Sigmoid colon (tissue), 7 donors: ENCODE data around the gene HPS4. TPM values are rescaled to one million over a fixed set of nuclear protein-coding genes. Genes with fewer than 3 reads are reported as not detected.

Experiments used
- DNase-seq: peaks from one replicate; pipeline ENCODE4 v3.0.0-alpha.2; 2019
- H3K27ac ChIP-seq, 4 donors: fragments of 200-600 bp; sonication (generic); one replicate each; pipeline ENCODE4 v1.5.1; 2016 to 2019; ENCODE audit warnings: mild to moderate bottlenecking in 1 of 4
- H3K27me3 ChIP-seq, 3 donors: fragments of 200-600 bp; sonication (generic); one replicate each; pipeline ENCODE4 v1.5.1; 2019; ENCODE audit warnings: mild to moderate bottlenecking in 1 of 3
- H3K36me3 ChIP-seq, 4 donors: fragments of 200-600 bp; sonication (generic); one replicate each; pipeline ENCODE4 v1.5.1; 2016 to 2019
- H3K4me1 ChIP-seq, 4 donors: fragments of 200-600 bp; sonication (generic); one replicate each; pipeline ENCODE4 v1.5.1; 2017 to 2019
- H3K4me3 ChIP-seq, 4 donors: fragments of 200-600 bp; sonication (generic); one replicate each; pipeline ENCODE4 v1.5.1; 2017 to 2019; ENCODE audit warnings: mild to moderate bottlenecking in 2 of 4, moderate library complexity in 1 of 4
- H3K9me3 ChIP-seq, 4 donors: fragments of 200-600 bp in 3 of 4; sonication (generic) in 3 of 4; one replicate each; pipeline versions ENCODE4 v1.5.1 to v1.6.1; 2013 to 2019
- CTCF ChIP-seq, 4 experiments: fragments of 450-650 bp in 3 of 4; fragments of 200-600 bp in 1 of 4; IDR thresholded peaks; one replicate each; pipeline ENCODE4 v1.5.1; 2016 to 2019; ENCODE audit warnings: antibody characterized with exemption in 4 of 4, mild to moderate bottlenecking in 3 of 4, moderate library complexity in 2 of 4
- EP300 ChIP-seq, 4 donors: sonication (generic); formaldehyde crosslinking; IDR thresholded peaks; one replicate each; pipeline ENCODE4 v1.6.1; 2017; ENCODE audit warnings: antibody characterized with exemption in 4 of 4
- POLR2A ChIP-seq, 2 donors: fragments of 450-650 bp; IDR thresholded peaks; one replicate each; pipeline ENCODE4 v1.6.1; 2016; ENCODE audit warnings: antibody characterized with exemption in 2 of 2, mild to moderate bottlenecking in 2 of 2, moderate library complexity in 2 of 2
- POLR2AphosphoS5 ChIP-seq, 4 donors: sonication (generic); formaldehyde crosslinking; IDR thresholded peaks; one replicate each; pipeline ENCODE4 v1.6.1; 2017; ENCODE audit warnings: antibody characterized with exemption in 4 of 4
- WGBS, 2 donors: extraction: QIAGEN DNeasy Blood & Tissue Kit; methylation state at CpG; one replicate each; pipeline ENCODE4 v1.1.7; 2013; 5-methylcytosine and 5-hydroxymethylcytosine counted together
- intact Hi-C: fragments of 100-400 bp; cut with DNase I; formaldehyde crosslinking; loops from one replicate; pipeline ENCODE4 v1.15.1; 2023
- polyA plus RNA-seq, 3 donors: library from polyadenylated mRNA; stranded (reverse); fragments of 200-250 nt; gene quantifications; one replicate each; pipeline ENCODE4 v1.2.3, GENCODE V29; 2013
- total RNA-seq, 4 donors: library from RNA; depleted of rRNA; stranded (reverse); fragments of >200 nt; gene quantifications; one replicate each; pipeline ENCODE4 v1.1.0, GENCODE V29; 2016
- donor health status: healthy with polysubstance abuse.
- donor health status: Bipolar disorder and iron deficiency.
- donor health status: healthy.

Gene HPS4
- total and polyA plus RNA-seq, 7 donors = 4.8 to 48.7 (median 19.0) TPM

- intact Hi-C loops = no loop called here
- no peak for TF ChIP-seq EP300 (IDR thresholded peaks at IDR 0.05)
- Histone ChIP-seq H3K4me3 (no peak overlapping the region), H3K27me3 (no peaks in the 10 kb centered on the region), H3K36me3 (no peaks in the 10 kb centered on the region), H3K4me1 (no peaks in the 10 kb centered on the region), H3K9me3 (no peaks in the 10 kb centered on the region), H3K27ac (no peak overlapping the region)
- DNase-seq = no peak
- 81 to 89% methylated on average over 4 of the region's 4 CpGs for WGBS, 2 donors
Measured at GRCh38 chr22:26406118-26406517, 77.5 kb downstream of the HPS4 start.

- Histone ChIP-seq H3K4me1 (no peaks in the 10 kb centered on the region), H3K27me3 (no peaks in the 10 kb centered on the region), H3K36me3 (no peaks in the 10 kb centered on the region), H3K27ac (no peak overlapping the region), H3K4me3 (no peak overlapping the region), H3K9me3 (no peaks in the 10 kb centered on the region)
- no peak for TF ChIP-seq EP300 (IDR thresholded peaks at IDR 0.05)
- TF ChIP-seq POLR2AphosphoS5 (IDR thresholded peaks at IDR 0.05) = no peak
- TF ChIP-seq CTCF (IDR thresholded peaks at IDR 0.05) = no peak
- TF ChIP-seq POLR2A (IDR thresholded peaks at IDR 0.05) = no peak
- intact Hi-C loops = no loop called here
- DNase-seq = no peak
- WGBS, 2 donors = 26 to 33% methylated on average over 6 of the region's 6 CpGs
Measured at GRCh38 chr22:26404851-26405421, 78.6 kb downstream of the HPS4 start.

- H3K27me3 ChIP-seq = no peaks in the 10 kb centered on the region
- no peak overlapping the region for H3K27ac ChIP-seq
- H3K9me3 ChIP-seq = no peaks in the 10 kb centered on the region
- DNase-seq = no peak
- no peak overlapping the region for H3K4me3 ChIP-seq
- no peaks in the 10 kb centered on the region for H3K36me3 ChIP-seq
- H3K4me1 ChIP-seq = no peaks in the 10 kb centered on the region
- WGBS, 2 donors = 72 to 81% methylated on average over 5 of the region's 5 CpGs
- TF ChIP-seq CTCF (IDR thresholded peaks at IDR 0.05) (no peak), POLR2A (IDR thresholded peaks at IDR 0.05) (no peak)
- intact Hi-C loops = no loop called here
Measured at GRCh38 chr22:26401726-26402125, 81.9 kb downstream of the HPS4 start.

Other genes starting within 250 kb of the HPS4 start
- gene ASPHD2, start 54.5 kb downstream of the HPS4 start, total RNA-seq = 1 to 10 TPM in 3 of 4 donors, under 1 TPM in 1; 0.83 to 1.6 (median 1.3) TPM
- 1 to 10 TPM; 1.2 to 3.4 (median 1.8) TPM for gene ASPHD2, start 54.5 kb downstream of the HPS4 start, polyA plus RNA-seq
- gene SRRD, start 94 bp upstream of the HPS4 start, total RNA-seq = 10 to 100 TPM in 3 of 4 donors, 1 to 10 TPM in 1; 10.0 to 17.4 (median 11.3) TPM
- gene SRRD, start 94 bp upstream of the HPS4 start, polyA plus RNA-seq = 10 to 100 TPM in 1 of 3 donors, 1 to 10 TPM in 2; 4.4 to 10.0 (median 4.8) TPM
- gene TFIP11, start 28.7 kb upstream of the HPS4 start, total RNA-seq = 10 to 100 TPM; 14.0 to 19.1 (median 15.8) TPM
- 10 to 100 TPM in 2 of 3 donors, 1 to 10 TPM in 1; 8.4 to 18.2 (median 10.2) TPM for gene TFIP11, start 28.7 kb upstream of the HPS4 start, polyA plus RNA-seq
- 10 to 100 TPM; 15.9 to 24.3 (median 17.2) TPM for gene TPST2, start 106.3 kb upstream of the HPS4 start, total RNA-seq
- gene TPST2, start 106.3 kb upstream of the HPS4 start, polyA plus RNA-seq = 10 to 100 TPM in 1 of 3 donors, 1 to 10 TPM in 2; 5.1 to 13.8 (median 5.4) TPM
- gene CRYBB1, start 134.2 kb upstream of the HPS4 start, total RNA-seq = 1 to 10 TPM in 1 of 4 donors, under 1 TPM in 1, not detected in 2; 0.82 to 1.8 TPM
- 1 to 10 TPM in 1 of 3 donors, under 1 TPM in 1, not detected in 1; 0.47 to 3.0 TPM for gene CRYBB1, start 134.2 kb upstream of the HPS4 start, polyA plus RNA-seq
- gene CRYBA4, start 138.2 kb upstream of the HPS4 start, total RNA-seq = not detected
- gene CRYBA4, start 138.2 kb upstream of the HPS4 start, polyA plus RNA-seq = not detected
- gene MIAT, start 173.8 kb upstream of the HPS4 start, total RNA-seq = 1 to 10 TPM in 3 of 4 donors, under 1 TPM in 1; 0.82 to 1.7 (median 1.3) TPM
- 1 to 10 TPM in 1 of 3 donors, under 1 TPM in 1, not detected in 1; under 0.01 to 3.4 TPM for gene MIAT, start 173.8 kb upstream of the HPS4 start, polyA plus RNA-seq